ENCODE results near the gene TAS1R3. TPM values are rescaled to one million over a fixed set of nuclear protein-coding genes. Genes with fewer than 3 reads are reported as not detected.

TAS1R3 gene
- total and polyA plus RNA-seq, 2 of the 4 experiments (the other 2 are of a cell fraction): under 0.01 to 0.05 TPM

- Histone ChIP-seq H3K9me3 (ENCODE audit: control insufficient read depth, insufficient read depth, low read length) (no peaks in the 10 kb centered on the region), H2BK15ac (ENCODE audit: low read depth, low read length) (no peak overlapping the region), H2AFZ (replicated peaks; ENCODE audit: low read length, poor library complexity) (no peak overlapping the region), H3K9ac (ENCODE audit: low read depth, low read length) (no peak overlapping the region), H3K4me2 (ENCODE audit: low read depth, low read length) (no peak overlapping the region), H2BK20ac (ENCODE audit: low read depth, low read length) (no peak overlapping the region), H3K56ac (ENCODE audit: extremely low read depth, insufficient read depth, low read length) (no peak overlapping the region), H3K4ac (ENCODE audit: low read depth, low read length) (no peak overlapping the region), H3K9me1 (ENCODE audit: insufficient read depth, low read length) (peaks cover 3% of the 10 kb centered on the region), H2AK9ac (replicated peaks; ENCODE audit: low read depth, low read length, poor library complexity) (peak overlapping the region; percentile 65), H4K8ac (ENCODE audit: low read depth in 2 of 2, low read length in 2 of 2) (no peak overlapping the region), H4K91ac (ENCODE audit: insufficient read depth, low read depth, low read length) (no peak overlapping the region), H3K23ac (ENCODE audit: low read depth, low read length) (no peak overlapping the region), H3K36me3 (ENCODE audit: control insufficient read depth, insufficient read depth, low read length) (peaks cover 54% of the 10 kb centered on the region), H3K18ac (ENCODE audit: low read depth, low read length) (no peak overlapping the region), H2BK5ac (ENCODE audit: low read depth, low read length, poor library complexity, severe bottlenecking) (no peak overlapping the region), H3K14ac (replicated peaks; ENCODE audit: low read depth, low read length) (no peak overlapping the region), H2BK120ac (ENCODE audit: low read depth, low read length) (no peak overlapping the region), H4K5ac (ENCODE audit: low read depth, low read length) (no peak overlapping the region), H3K27ac (ENCODE audit: insufficient read depth, low read length) (no peak overlapping the region), H2AK5ac (ENCODE audit: low read depth, low read length) (no peak overlapping the region), H3K4me1 (ENCODE audit: control insufficient read depth, insufficient read depth, low read length) (peaks cover 19% of the 10 kb centered on the region), H3K79me1 (ENCODE audit: low read depth in 1 of 2, low read length in 2 of 2) (peaks cover 5 to 49% of the 10 kb centered on the region in 2 experiments), H3K27me3 (ENCODE audit: control insufficient read depth, insufficient read depth, low read length) (no peaks in the 10 kb centered on the region), H4K20me1 (ENCODE audit: insufficient read depth, low read length) (peaks cover 50% of the 10 kb centered on the region), H3K4me3 (ENCODE audit: insufficient read depth, low read depth, low read length) (no peak overlapping the region)
- in situ Hi-C loops (cut with MboI; ENCODE audit: low sequenced_read_pairs) (no loop called here), intact Hi-C loops (cut with micrococcal nuclease) (no loop called here), dilution Hi-C loops (cut with HindIII; ENCODE audit: low sequenced_read_pairs, unreplicated experiment) (no loop called here)
- ATAC-seq (ENCODE audit: low read depth) (no peak), DNase-seq (no peak)
- ChIA-PET POLR2A (ENCODE audit: unreplicated experiment) (no interaction called here), CTCF (no interaction called here)
- TF ChIP-seq ELK1 (IDR thresholded peaks at IDR 0.05; ENCODE audit: borderline replicate concordance, low read depth, low read length) (no peak), POLR2A (IDR thresholded peaks at IDR 0.05; ENCODE audit: low read depth, low read length) (no peak), CEBPB (IDR thresholded peaks at IDR 0.05; ENCODE audit: low read depth, low read length) (no peak), FOS (IDR thresholded peaks at IDR 0.05; ENCODE audit: low read depth, low read length) (no peak), NFE2L2 (IDR thresholded peaks at IDR 0.05; ENCODE audit: low read depth, low read length) (no peak), RAD21 (IDR thresholded peaks at IDR 0.05; ENCODE audit: low read length) (no peak), CHD1 (IDR thresholded peaks at IDR 0.05; ENCODE audit: low read depth, low read length) (no peak), MAZ (IDR thresholded peaks at IDR 0.05; ENCODE audit: borderline replicate concordance, low read depth, low read length) (no peak), MAFK (IDR thresholded peaks at IDR 0.05; ENCODE audit: low read depth, low read length) (no peak), RCOR1 (IDR thresholded peaks at IDR 0.05; ENCODE audit: insufficient replicate concordance, low read length) (no peak), MXI1 (IDR thresholded peaks at IDR 0.05; ENCODE audit: borderline replicate concordance, low read depth, low read length) (no peak), SMC3 (IDR thresholded peaks at IDR 0.05; ENCODE audit: low read depth, low read length) (no peak)
- TF ChIP-seq, protein P1, sequence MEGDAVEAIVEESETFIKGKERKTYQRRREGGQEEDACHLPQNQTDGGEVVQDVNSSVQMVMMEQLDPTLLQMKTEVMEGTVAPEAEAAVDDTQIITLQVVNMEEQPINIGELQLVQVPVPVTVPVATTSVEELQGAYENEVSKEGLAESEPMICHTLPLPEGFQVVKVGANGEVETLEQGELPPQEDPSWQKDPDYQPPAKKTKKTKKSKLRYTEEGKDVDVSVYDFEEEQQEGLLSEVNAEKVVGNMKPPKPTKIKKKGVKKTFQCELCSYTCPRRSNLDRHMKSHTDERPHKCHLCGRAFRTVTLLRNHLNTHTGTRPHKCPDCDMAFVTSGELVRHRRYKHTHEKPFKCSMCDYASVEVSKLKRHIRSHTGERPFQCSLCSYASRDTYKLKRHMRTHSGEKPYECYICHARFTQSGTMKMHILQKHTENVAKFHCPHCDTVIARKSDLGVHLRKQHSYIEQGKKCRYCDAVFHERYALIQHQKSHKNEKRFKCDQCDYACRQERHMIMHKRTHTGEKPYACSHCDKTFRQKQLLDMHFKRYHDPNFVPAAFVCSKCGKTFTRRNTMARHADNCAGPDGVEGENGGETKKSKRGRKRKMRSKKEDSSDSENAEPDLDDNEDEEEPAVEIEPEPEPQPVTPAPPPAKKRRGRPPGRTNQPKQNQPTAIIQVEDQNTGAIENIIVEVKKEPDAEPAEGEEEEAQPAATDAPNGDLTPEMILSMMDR (conservative IDR thresholded peaks at IDR 0.05; ENCODE audit: low read depth, low read length): no peak
- TF ChIP-seq, protein P2, sequence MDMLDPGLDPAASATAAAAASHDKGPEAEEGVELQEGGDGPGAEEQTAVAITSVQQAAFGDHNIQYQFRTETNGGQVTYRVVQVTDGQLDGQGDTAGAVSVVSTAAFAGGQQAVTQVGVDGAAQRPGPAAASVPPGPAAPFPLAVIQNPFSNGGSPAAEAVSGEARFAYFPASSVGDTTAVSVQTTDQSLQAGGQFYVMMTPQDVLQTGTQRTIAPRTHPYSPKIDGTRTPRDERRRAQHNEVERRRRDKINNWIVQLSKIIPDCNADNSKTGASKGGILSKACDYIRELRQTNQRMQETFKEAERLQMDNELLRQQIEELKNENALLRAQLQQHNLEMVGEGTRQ (IDR thresholded peaks at IDR 0.05; ENCODE audit: low read depth, low read length): no peak
- no TSS peak for BruUV-seq (replicated peaks)
- 87% methylated on average over 19 of the region's 21 CpGs; no CpG with 5 or more reads in 1 of the 2 experiments for WGBS, 2 experiments (ENCODE audit: extremely low coverage in 2 of 2, insufficient read length in 1 of 2)
Measured at GRCh38 chr1:1310476-1311053, 20.5 kb upstream of the TAS1R3 start.
